ENCODE measurements around the gene ORC5.

DNA sequence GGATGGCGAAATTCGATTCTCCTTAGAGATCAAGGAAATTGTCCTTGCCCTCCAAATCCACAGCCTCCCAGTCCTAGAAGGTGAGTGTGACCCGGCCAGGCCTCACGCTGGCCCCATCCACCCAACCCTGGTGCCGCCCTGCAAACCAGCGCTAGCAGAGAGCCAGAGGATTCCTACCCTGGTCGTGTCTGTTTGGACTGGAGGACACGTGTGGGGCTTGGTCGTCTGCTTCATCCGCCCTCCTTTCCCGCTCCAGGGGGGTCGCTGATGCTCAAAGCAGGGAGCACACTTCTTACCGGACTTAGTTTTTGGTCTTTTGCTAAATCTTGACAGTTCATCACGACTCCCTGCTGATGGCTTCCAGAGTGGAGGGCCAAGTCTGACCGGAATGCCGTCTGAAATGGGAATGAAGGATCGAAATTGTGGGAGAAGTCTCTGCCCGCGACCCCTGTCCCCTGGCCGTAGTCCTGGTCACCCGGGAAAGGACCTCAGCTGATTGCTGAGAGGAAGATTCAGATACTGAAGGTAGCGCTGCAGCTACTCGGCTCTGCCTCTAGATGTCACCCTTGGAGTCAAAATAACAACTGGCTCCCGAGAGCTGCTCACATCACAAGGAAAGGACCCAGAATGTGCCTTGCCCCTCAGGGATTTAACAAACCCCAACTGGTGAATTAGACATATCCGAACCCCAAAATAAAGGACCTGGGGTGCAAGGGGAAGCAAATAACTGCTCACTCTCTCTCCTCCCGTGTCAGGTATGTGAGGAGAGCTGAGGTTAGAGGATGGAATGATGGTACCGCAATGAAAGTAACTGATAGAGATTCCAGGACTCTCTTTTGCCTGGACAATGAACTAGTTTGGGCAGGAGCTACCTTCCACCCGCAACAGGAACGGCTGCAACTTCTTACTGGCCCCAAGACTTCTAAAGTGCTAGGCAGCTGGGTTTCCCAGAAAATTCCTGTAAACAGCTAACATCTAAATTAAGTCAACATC is 23.5 kb upstream of the ORC5 start:
- no peak for TF ChIP-seq SOX6 (IDR thresholded peaks at IDR 0.05)
- TF ChIP-seq SOX6 (CRISPR knock-in tag; IDR thresholded peaks at IDR 0.05) = no peak
- no peak for TF ChIP-seq MEIS1 (CRISPR knock-in tag; IDR thresholded peaks at IDR 0.05; ENCODE audit: borderline replicate concordance)
- TF ChIP-seq NCOA5 (CRISPR knock-in tag; IDR thresholded peaks at IDR 0.05) = no peak
- TF ChIP-seq, protein P1, sequence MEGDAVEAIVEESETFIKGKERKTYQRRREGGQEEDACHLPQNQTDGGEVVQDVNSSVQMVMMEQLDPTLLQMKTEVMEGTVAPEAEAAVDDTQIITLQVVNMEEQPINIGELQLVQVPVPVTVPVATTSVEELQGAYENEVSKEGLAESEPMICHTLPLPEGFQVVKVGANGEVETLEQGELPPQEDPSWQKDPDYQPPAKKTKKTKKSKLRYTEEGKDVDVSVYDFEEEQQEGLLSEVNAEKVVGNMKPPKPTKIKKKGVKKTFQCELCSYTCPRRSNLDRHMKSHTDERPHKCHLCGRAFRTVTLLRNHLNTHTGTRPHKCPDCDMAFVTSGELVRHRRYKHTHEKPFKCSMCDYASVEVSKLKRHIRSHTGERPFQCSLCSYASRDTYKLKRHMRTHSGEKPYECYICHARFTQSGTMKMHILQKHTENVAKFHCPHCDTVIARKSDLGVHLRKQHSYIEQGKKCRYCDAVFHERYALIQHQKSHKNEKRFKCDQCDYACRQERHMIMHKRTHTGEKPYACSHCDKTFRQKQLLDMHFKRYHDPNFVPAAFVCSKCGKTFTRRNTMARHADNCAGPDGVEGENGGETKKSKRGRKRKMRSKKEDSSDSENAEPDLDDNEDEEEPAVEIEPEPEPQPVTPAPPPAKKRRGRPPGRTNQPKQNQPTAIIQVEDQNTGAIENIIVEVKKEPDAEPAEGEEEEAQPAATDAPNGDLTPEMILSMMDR (CRISPR knock-in tag; IDR thresholded peaks at IDR 0.05) = peak; percentile 89
- no peak for TF ChIP-seq BRCA1 (CRISPR knock-in tag; IDR thresholded peaks at IDR 0.05)
- no peak for TF ChIP-seq TEAD3 (CRISPR knock-in tag; optimal IDR thresholded peaks at IDR 0.05; ENCODE audit: borderline replicate concordance)
- no peak for TF ChIP-seq NFYB (CRISPR knock-in tag; IDR thresholded peaks at IDR 0.05)
- TF ChIP-seq, protein P2, sequence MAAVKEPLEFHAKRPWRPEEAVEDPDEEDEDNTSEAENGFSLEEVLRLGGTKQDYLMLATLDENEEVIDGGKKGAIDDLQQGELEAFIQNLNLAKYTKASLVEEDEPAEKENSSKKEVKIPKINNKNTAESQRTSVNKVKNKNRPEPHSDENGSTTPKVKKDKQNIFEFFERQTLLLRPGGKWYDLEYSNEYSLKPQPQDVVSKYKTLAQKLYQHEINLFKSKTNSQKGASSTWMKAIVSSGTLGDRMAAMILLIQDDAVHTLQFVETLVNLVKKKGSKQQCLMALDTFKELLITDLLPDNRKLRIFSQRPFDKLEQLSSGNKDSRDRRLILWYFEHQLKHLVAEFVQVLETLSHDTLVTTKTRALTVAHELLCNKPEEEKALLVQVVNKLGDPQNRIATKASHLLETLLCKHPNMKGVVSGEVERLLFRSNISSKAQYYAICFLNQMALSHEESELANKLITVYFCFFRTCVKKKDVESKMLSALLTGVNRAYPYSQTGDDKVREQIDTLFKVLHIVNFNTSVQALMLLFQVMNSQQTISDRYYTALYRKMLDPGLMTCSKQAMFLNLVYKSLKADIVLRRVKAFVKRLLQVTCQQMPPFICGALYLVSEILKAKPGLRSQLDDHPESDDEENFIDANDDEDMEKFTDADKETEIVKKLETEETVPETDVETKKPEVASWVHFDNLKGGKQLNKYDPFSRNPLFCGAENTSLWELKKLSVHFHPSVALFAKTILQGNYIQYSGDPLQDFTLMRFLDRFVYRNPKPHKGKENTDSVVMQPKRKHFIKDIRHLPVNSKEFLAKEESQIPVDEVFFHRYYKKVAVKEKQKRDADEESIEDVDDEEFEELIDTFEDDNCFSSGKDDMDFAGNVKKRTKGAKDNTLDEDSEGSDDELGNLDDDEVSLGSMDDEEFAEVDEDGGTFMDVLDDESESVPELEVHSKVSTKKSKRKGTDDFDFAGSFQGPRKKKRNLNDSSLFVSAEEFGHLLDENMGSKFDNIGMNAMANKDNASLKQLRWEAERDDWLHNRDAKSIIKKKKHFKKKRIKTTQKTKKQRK (IDR thresholded peaks at IDR 0.05; ENCODE audit: low read length) = no peak

Measured in HepG2 (cell line).